GM19239 (cell line): ENCODE data around the gene DYDC1.
"Not testable (repeated sequence)": the region's sequence is repeated elsewhere in the genome, so short reads cannot be mapped to it uniquely, and the experiment has no call there.

ENCODE experiments used
- DNase-seq: peaks from one replicate; pipeline ENCODE4 v3.0.0; 2011; ENCODE audit warnings: low spot score; ENCODE audit not compliant: insufficient read length
- FAIRE-seq: peaks from 2 replicates; lab custom pipeline; 2011; peaks lifted over from hg19 to GRCh38; lab: Jason Lieb, UNC

Gene DYDC1

DNA sequence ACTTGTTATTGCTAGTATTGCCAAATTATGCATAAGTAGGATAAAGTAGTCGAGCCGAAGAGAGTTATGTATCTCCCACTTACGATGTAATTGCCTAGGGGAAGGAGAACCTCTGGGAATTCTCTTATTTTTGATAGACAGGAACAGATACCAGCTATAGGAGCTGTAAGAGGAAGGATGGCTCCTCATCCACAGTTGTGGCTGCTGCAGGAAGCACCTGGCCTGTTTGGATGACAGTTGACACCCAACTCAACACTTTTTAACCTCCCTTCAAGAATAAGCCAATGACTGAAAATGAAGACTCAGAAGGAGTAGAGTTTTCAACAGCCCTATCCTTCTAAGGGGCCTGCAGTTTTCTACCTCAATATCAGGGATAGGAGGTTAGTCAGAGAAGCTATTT, 6.3 kb downstream of the DYDC1 start:
- DNase-seq (no peak), FAIRE-seq (no peak)

GRCh38 chr10:80344912-80345311, 11.6 kb downstream of the DYDC1 start:
- no peak for DNase-seq
- no peak for FAIRE-seq

DNA sequence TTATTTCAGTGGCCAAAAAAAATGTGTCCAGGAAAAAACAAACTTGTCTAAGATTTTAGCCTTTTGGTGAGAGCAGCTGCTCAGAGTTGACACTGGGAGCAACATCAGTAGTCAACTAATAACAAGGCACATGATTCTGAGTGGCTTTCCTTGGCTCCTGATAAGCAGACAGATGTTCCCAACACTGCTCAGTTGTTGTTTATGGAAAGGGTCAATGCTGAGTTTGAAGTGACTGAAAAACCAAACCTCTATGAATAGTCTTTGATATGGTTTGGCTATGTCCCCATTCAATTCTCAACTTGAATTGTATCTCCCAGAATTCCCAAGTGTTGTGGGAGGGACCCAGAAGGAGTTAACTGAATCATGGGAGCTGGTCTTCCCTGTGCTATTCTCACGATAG, 12.3 kb downstream of the DYDC1 start:
- no peak for FAIRE-seq
- no peak for DNase-seq

DNA sequence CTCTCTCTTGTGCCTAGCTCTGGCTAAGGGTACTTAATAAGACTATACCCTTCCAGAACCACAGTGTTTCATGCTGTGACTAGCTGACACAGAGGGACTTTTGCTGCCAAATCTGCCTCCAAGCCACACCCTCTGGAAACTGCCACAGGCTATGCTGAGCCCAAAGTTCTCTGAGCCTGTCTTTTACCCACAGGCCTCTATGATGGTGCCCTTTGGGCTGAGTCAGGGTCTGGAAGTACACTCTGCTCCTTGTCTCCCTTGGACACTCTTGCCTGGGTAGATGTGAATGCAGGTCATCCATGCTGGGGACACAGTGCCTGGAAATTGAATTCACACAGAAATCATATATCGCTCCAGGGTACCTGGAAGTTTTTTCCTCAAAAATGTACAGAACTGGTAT, 22.6 kb downstream of the DYDC1 start:
- DNase-seq: no peak
- FAIRE-seq: no peak

- DNase-seq (no peak), FAIRE-seq (no peak)
Observed at GRCh38 chr10:80324891-80325364, 31.6 kb downstream of the DYDC1 start.

DNA sequence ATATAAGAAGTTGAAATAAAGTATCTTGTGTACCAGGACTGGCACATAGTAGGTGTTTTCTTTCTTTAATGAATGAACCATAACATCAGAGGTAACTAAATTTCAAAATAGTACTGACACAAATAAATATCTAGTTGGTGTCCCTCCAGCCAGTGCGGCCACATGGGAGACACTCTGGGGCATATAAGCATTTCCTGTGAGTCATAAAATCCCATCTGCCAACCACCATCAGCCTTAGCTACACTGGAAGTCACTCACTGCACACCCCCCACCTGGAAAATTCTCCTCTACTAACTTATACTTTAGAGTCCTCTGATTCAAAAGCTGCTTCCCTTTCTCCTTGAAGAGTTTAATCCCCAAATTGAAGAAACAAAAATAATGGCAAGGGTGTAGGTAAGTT, 32.5 kb downstream of the DYDC1 start:
- DNase-seq (no peak), FAIRE-seq (no peak)

- FAIRE-seq (no peak), DNase-seq (no peak)
Observed at GRCh38 chr10:80323311-80323710, 33.2 kb downstream of the DYDC1 start.

- FAIRE-seq (no peak), DNase-seq (no peak)
Observed at GRCh38 chr10:80322711-80323110, 33.8 kb downstream of the DYDC1 start.

GRCh38 chr10:80322158-80322557, 34.4 kb downstream of the DYDC1 start:
- FAIRE-seq: no peak
- DNase-seq: no peak

- DNase-seq (no peak), FAIRE-seq (no peak)
Observed at GRCh38 chr10:80321183-80321582, 35.4 kb downstream of the DYDC1 start.

DNA sequence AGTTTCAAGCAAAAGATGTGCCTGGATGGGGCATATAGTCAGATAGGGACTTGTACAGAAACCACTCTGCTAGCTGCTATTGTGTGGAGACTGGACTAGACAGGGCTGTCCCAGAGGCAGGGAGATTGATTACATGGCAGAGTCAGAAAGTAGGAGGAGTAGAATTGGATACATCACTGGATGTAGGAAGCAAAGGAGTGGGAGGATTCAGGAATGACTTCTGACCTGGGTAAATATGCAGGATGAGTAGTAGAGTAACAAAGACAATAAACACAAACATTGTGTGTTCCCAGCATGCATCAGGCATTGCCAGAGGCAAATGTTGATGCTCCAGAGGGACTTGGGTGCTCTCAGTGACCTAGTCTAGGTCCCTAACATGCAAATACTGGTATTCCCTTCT, 36.2 kb downstream of the DYDC1 start:
- FAIRE-seq (no peak), DNase-seq (no peak)

DNA sequence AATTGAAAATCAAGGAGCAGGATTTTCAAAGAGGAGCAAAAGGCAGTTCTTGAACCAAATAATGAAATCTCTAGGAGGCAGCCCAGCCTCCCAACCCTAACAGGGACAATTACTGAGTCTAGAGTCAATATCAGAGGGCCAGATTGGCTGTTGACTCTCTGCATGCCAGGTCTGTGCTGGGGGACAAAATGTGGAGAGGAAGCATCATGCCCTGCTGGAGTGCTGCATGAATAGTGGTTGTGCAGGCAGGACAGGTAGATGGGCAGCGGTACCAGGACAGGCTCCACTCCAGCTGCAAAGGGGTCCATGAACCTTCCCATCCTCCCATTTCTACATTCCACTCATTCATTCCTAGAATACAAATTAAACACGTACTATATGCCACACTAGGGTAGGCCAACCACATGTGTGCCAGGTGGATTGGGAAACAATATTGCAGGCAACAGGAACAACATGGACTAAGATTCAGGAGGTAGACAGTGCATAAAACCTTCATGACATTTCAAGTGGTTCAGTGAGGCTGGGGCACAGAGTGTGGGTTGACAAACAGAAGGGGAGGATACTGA, 36.7 kb downstream of the DYDC1 start:
- DNase-seq: no peak
- FAIRE-seq: no peak

DNA sequence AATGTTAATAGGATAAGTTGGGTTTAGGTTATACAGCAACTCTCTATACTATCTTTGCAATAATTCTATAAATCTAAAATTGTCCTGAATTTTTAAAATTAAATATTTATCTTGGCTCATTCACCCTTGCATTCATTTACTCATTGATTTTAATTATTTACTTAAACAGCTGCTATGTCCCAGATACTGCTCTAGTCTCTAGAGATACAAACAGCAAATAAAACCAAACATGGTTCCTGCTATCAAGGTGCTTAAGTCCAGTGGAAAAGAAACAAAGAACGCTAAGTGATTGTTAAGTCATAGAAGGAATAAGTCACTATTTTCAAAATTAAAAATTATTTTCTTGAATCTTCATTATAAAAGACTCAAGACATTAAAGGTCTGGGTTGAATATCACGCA, 37.2 kb downstream of the DYDC1 start:
- DNase-seq (no peak), FAIRE-seq (no peak)

DNA sequence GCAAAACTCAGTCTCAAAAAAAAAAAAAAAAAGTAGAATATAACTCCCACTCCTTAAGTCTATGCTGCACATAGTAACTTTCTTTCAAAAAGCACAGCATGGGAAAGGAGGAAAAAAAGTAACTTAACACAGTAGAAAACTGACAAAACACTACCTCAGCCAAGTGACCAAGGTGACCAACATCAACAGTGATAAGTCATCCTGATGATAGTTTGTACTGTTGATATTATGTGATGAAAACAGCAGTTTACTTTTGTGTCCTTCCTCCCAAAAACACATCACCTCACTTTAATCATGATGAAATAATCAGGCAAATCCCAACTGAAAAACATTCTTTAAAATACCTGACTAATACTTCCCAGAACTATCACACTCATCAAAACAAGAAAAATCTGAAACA, 37.8 kb downstream of the DYDC1 start:
- no peak for DNase-seq
- FAIRE-seq: no peak

GRCh38 chr10:80315391-80315790, 41.2 kb downstream of the DYDC1 start:
- FAIRE-seq: no peak
- DNase-seq: no peak

DNA sequence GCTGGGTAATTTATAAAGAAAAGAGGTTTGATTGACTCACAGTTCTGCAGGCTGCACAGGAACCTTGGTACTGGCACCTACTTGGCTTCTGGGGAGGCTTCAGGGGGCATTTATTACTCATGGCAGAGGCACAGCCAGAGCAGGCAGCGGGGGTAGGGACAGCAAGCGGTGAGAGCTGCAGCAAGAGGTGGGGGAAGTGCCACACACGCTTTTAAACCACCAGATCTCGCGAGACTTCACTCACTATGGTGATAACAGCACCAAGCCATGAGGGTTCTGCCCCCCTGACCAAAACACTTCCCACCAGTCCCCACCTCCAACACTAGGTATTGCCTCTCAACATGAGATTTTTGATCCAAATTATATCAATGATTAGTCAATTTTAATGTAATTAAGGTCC, 43.0 kb downstream of the DYDC1 start:
- DNase-seq (no peak), FAIRE-seq (no peak)

- not testable (repeated sequence) for DNase-seq, FAIRE-seq
Observed at GRCh38 chr10:80305989-80306388, 50.6 kb downstream of the DYDC1 start.

DNA sequence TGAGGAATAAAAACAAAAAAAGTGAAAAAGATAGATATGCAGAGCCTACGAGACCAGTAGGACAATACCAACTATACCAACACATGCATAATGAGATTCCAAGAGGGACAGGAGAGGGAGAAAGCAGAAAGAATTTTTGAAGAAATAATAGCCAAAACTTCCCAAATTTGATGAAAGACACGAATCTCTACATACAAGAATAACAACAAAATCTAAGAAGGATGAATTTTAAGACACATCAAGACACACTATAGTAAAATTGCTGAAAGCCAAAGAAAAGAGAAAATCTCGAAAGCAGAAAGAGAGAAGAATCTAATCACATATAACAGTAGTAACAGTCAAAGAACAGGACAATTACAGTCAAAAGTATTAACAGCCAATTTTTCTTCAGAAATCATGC, 59.6 kb downstream of the DYDC1 start:
- DNase-seq (no peak), FAIRE-seq (no peak)

DNA sequence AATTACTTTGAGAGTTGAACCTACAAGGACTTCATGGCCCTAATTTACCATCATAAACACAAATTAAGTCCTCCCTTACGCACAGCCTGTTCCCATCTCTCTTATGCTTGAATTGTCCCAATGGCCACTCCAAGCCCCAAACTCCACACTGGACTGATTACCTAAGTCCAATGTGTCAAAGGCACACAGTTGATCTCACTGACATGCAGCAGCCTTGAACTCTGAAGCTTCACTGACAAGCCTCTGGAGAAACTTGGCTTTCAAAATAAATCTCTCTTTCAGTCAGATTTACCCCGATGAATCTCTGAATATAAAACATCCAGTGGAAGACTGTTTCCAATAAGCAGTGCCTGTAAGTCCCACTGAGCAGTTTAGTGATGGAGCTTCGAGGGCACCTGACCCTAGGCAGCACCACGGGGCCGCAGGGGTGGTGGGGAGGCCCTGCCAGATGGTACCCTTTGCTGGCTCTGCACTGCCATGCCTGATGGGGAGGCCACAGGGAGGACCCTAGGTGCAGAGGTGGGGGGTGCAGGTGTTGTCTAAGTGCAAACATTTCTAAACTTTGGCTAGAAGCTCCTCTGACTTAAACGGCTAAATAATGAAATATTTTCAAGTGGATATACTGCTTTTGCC, 63.8 kb downstream of the DYDC1 start:
- FAIRE-seq (no peak), DNase-seq (no peak)

GRCh38 chr10:80290474-80291220, 65.9 kb downstream of the DYDC1 start:
- FAIRE-seq (no peak), DNase-seq (no peak)

DNA sequence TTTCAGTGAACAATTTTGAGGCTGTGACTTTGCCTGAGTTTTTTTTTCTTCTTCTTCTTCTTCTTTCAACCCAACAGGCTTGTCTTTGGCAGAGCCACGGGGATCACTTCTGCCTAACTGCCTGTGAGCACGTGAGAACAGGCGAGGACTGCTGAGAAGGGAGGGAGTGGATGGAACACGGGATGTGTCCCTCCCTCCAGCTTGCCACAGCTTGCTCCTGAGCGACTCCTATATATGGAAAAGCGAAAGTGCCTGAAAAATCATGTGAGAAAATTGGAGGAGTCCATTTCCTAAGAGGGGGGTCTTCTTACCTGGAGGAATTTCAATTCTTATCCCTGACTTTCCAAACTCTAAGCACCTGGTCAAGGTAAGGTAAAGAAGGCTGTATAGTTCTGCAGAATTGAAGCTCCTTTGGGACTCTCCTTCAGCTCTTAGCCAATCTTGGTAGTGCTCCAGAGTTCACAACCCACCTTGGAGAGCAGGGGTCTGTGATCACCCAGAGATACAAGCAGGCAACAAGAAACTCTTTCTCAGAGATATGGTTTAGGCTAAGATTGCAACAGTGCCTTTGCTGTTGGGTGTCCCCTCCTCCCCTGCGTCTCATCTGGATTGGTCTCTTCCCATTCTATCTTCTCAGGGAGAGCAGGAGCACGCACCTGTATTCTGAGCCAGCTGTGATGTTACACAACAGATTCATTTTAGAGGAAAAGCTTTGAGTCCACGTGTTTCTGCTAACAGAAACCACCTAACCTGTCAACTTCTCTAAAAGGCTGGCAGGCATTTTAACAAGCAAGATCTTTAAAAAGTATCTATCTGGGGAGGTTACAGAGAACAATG, 66.9 kb downstream of the DYDC1 start, which contains the start of gene MAT1A:
Gene MAT1A, minus strand, starts transcription at position 208 of the 837 bp plus-strand sequence. CDS start 235 bp downstream, outside the sequence.
- FAIRE-seq: no peak
- no peak for DNase-seq
